Aorta (tissue), 5 donors: ENCODE data around the gene P4HA2. TPM values are rescaled to one million over a fixed set of nuclear protein-coding genes. Genes with fewer than 3 reads are reported as not detected.

ENCODE experiments used
- ATAC-seq: fragments of 200-7000 bp; cut with Tn5 transposase; one replicate; pipeline ENCODE4 v1.9.1; 2022; ENCODE audit warnings: moderate library complexity; ENCODE audit not compliant: low FRiP score
- DNase-seq, 2 donors: peaks; one replicate each; pipeline ENCODE4 v3.0.0-alpha.2; 2020
- H3K27ac ChIP-seq, 2 donors: one replicate each; pipeline ENCODE4 v1.5.1; 2013; ENCODE audit warnings: low read length in 2 of 2, mild to moderate bottlenecking in 2 of 2, moderate library complexity in 2 of 2, control low read depth in 1 of 2, inconsistent platforms in 1 of 2, low read depth in 1 of 2
- H3K27me3 ChIP-seq, 2 donors: one replicate each; pipeline ENCODE4 v1.6.1; 2013; ENCODE audit warnings: control low read depth in 1 of 2, low read length in 1 of 2, mild to moderate bottlenecking in 1 of 2, moderate library complexity in 1 of 2; ENCODE audit not compliant: insufficient read depth in 2 of 2, control insufficient read depth in 1 of 2
- H3K36me3 ChIP-seq, 2 donors: one replicate each; pipeline ENCODE4 v1.6.1; 2013; ENCODE audit warnings: control low read depth in 1 of 2, low read length in 1 of 2, mild to moderate bottlenecking in 1 of 2; ENCODE audit not compliant: insufficient read depth in 2 of 2, control insufficient read depth in 1 of 2
- H3K4me1 ChIP-seq, 2 donors: one replicate each; pipeline ENCODE4 v1.6.1; 2013; ENCODE audit warnings: low read length in 2 of 2, control low read depth in 1 of 2, mild to moderate bottlenecking in 1 of 2, moderate library complexity in 1 of 2; ENCODE audit not compliant: insufficient read depth in 2 of 2, control insufficient read depth in 1 of 2
- H3K4me3 ChIP-seq, 2 donors: one replicate each; pipeline ENCODE4 v1.5.1; 2013; ENCODE audit warnings: low read length in 2 of 2, control low read depth in 1 of 2, mild to moderate bottlenecking in 1 of 2
- H3K9me3 ChIP-seq: one replicate; pipeline ENCODE4 v1.6.1; 2013; ENCODE audit warnings: mild to moderate bottlenecking, low read length; ENCODE audit not compliant: control insufficient read depth
- WGBS, 2 donors: extraction: QIAGEN DNeasy Blood & Tissue Kit; methylation state at CpG; one replicate each; pipeline ENCODE4 v1.1.7; 2013; 5-methylcytosine and 5-hydroxymethylcytosine counted together
- intact Hi-C, 2 donors: fragments of 100-400 bp; cut with DNase I; formaldehyde crosslinking; loops; one replicate each; pipeline versions ENCODE4 v1.14.2 to v1.15.0; 2022
- polyA plus RNA-seq, 2 donors: library from polyadenylated mRNA; stranded (reverse); fragments of 200-250 nt; gene quantifications; one replicate each; pipeline ENCODE4 v1.2.3, GENCODE V29; 2013
- total RNA-seq, 2 donors: library from RNA; stranded (reverse); fragmentation: NEBNext Ultra II Directional; extraction: Animal tissue kit (Norgen Biotek cat#: 25700); gene quantifications; one replicate each; pipeline ENCODE4 v1.2.1, GENCODE V29; 2021
- donor health status: healthy with polysubstance abuse.
- donor health status: Bipolar disorder and iron deficiency.
- donor health status: DM: no; HTN: no; CAD: no.
- donor health status: DM: no; HTN: no; CAD: no.
- donor health status: DM: yes; HTN: yes; CAD: no.

P4HA2 gene
- total and polyA plus RNA-seq, 4 donors: 19.2 to 68.1 (median 34.6) TPM

GRCh38 chr5:132233811-132234683, 6.4 kb upstream of the P4HA2 start:
- 97% methylated on average over 7 of the region's 7 CpGs for WGBS, 2 donors
- Histone ChIP-seq H3K36me3 (no peaks in the 10 kb centered on the region), H3K27me3 (no peaks in the 10 kb centered on the region), H3K4me1 (no peaks in the 10 kb centered on the region), H3K9me3 (no peaks in the 10 kb centered on the region), H3K27ac (no peak overlapping the region), H3K4me3 (no peak overlapping the region)
- intact Hi-C loops: no loop called here
- ATAC-seq: no peak
- DNase-seq: peak in 1 of 2 donors; percentile 49

- 91 to 95% methylated on average over 1 of the region's 1 CpG for WGBS, 2 donors
- Histone ChIP-seq H3K4me1 (no peaks in the 10 kb centered on the region), H3K27me3 (no peaks in the 10 kb centered on the region), H3K36me3 (no peaks in the 10 kb centered on the region), H3K27ac (no peak overlapping the region), H3K9me3 (no peaks in the 10 kb centered on the region), H3K4me3 (no peak overlapping the region)
- intact Hi-C loops: no loop called here
- ATAC-seq (no peak), DNase-seq (peak in 1 of 2 donors; percentile 12)
These were observed 5.4 kb upstream of the P4HA2 start for GRCh38 chr5:132233081-132233480.

- Histone ChIP-seq H3K27me3 (no peaks in the 10 kb centered on the region), H3K4me1 (no peaks in the 10 kb centered on the region), H3K27ac (no peak overlapping the region), H3K36me3 (no peaks in the 10 kb centered on the region), H3K4me3 (no peak overlapping the region), H3K9me3 (no peaks in the 10 kb centered on the region)
- WGBS, 2 donors: 88% methylated on average over 3 of the region's 3 CpGs
- no peak for ATAC-seq
- intact Hi-C loops: no loop called here
- peak in 1 of 2 donors; percentile 19 for DNase-seq
These were observed 4.8 kb upstream of the P4HA2 start for GRCh38 chr5:132232465-132232864.

GRCh38 chr5:132230871-132231270, 3.2 kb upstream of the P4HA2 start:
- WGBS, 2 donors: 95 to 96% methylated on average over 9 of the region's 9 CpGs
- ATAC-seq (no peak), DNase-seq (peak in 1 of 2 donors; percentile 30)
- no peaks in the 10 kb centered on the region for H3K36me3 ChIP-seq
- H3K9me3 ChIP-seq: no peaks in the 10 kb centered on the region
- H3K4me3 ChIP-seq: no peak overlapping the region
- intact Hi-C loops: no loop called here
- no peaks in the 10 kb centered on the region for H3K27me3 ChIP-seq
- H3K4me1 ChIP-seq: no peaks in the 10 kb centered on the region
- no peak overlapping the region for H3K27ac ChIP-seq

- H3K27me3 ChIP-seq: no peaks in the 10 kb centered on the region
- no peaks in the 10 kb centered on the region for H3K9me3 ChIP-seq
- no peak for ATAC-seq
- no peak overlapping the region for H3K4me3 ChIP-seq
- no peaks in the 10 kb centered on the region for H3K36me3 ChIP-seq
- peak in 1 of 2 donors; percentile 30 for DNase-seq
- H3K4me1 ChIP-seq: peaks cover under 1 to 3% of the 10 kb centered on the region in 2 donors
- intact Hi-C loops: no loop called here
- WGBS, 2 donors: 95 to 97% methylated on average over 5 of the region's 5 CpGs
- H3K27ac ChIP-seq: no peak overlapping the region
These were observed 1.6 kb upstream of the P4HA2 start for GRCh38 chr5:132229236-132229635.

GRCh38 chr5:132228241-132229035, 785 bp upstream of the P4HA2 start:
- DNase-seq: peak; percentile 52 to 70
- no peaks in the 10 kb centered on the region for H3K36me3 ChIP-seq
- no peaks in the 10 kb centered on the region for H3K27me3 ChIP-seq
- ATAC-seq: no peak
- H3K27ac ChIP-seq: no peak overlapping the region
- WGBS, 2 donors: 71 to 74% methylated on average over 27 of the region's 27 CpGs
- peak overlapping the region in 1 of 2 donors; percentile 80 for H3K4me3 ChIP-seq
- H3K4me1 ChIP-seq: peaks cover 2 to 7% of the 10 kb centered on the region in 2 donors
- intact Hi-C loops: no loop called here
- no peaks in the 10 kb centered on the region for H3K9me3 ChIP-seq

GRCh38 chr5:132227235-132227484, 493 bp downstream of the P4HA2 start:
- intact Hi-C loops: no loop called here
- WGBS, 2 donors: 0 to 1% methylated on average over 13 of the region's 13 CpGs
- Histone ChIP-seq H3K4me1 (peaks cover 4 to 7% of the 10 kb centered on the region in 2 donors), H3K4me3 (peak overlapping the region; percentile 58 to 80), H3K9me3 (no peaks in the 10 kb centered on the region), H3K27ac (peak overlapping the region in 1 of 2 donors; percentile 41), H3K36me3 (no peaks in the 10 kb centered on the region), H3K27me3 (no peaks in the 10 kb centered on the region)
- no peak for ATAC-seq
- DNase-seq: no peak

- ATAC-seq: peak; percentile 30
- peak; percentile 62 to 72 for DNase-seq
- peaks cover 5 to 7% of the 10 kb centered on the region in 2 donors for H3K4me1 ChIP-seq
These were observed 978 bp downstream of the P4HA2 start for GRCh38 chr5:132226516-132227234.

More at GRCh38 chr5:132226516-132227234, 978 bp downstream of the P4HA2 start:
- 45 to 46% methylated on average over 23 of the region's 23 CpGs for WGBS, 2 donors
- H3K9me3 ChIP-seq: no peaks in the 10 kb centered on the region
- intact Hi-C loops: no loop called here
- H3K27me3 ChIP-seq: no peaks in the 10 kb centered on the region
- H3K4me3 ChIP-seq: peak overlapping the region; percentile 58 to 80
- no peaks in the 10 kb centered on the region for H3K36me3 ChIP-seq
- H3K27ac ChIP-seq: peak overlapping the region in 1 of 2 donors; percentile 8
